Thoracic aorta (tissue), 2 donors: ENCODE results near the gene SIN3A. TPM values are rescaled to one million over a fixed set of nuclear protein-coding genes. Genes with fewer than 3 reads are reported as not detected.

Experiments
- ATAC-seq: fragments of 150-250 bp; one replicate; pipeline ENCODE4 v1.8.0; 2017; ENCODE audit warnings: low read depth; ENCODE audit not compliant: insufficient number of reproducible peaks, low FRiP score
- DNase-seq: peaks from one replicate; pipeline ENCODE4 v3.0.0-alpha.2; 2020; ENCODE audit warnings: low spot score
- H3K27ac ChIP-seq, 2 donors: fragments of 200-600 bp; sonication (generic); 1 replicate in 1 of 2; 2 replicates in 1 of 2; pipeline ENCODE4 v1.5.1; 2016; ENCODE audit warnings: mild to moderate bottlenecking in 2 of 2, moderate library complexity in 2 of 2
- H3K27me3 ChIP-seq: fragments of 200-600 bp; sonication (generic); replicated peaks from 2 replicates; pipeline ENCODE4 v1.6.0; 2016; ENCODE audit warnings: mild to moderate bottlenecking; ENCODE audit not compliant: insufficient read depth
- H3K36me3 ChIP-seq: fragments of 200-600 bp; sonication (generic); one replicate; pipeline ENCODE4 v1.5.1; 2016
- H3K4me1 ChIP-seq, 2 donors: fragments of 200-600 bp; sonication (generic); 1 replicate in 1 of 2; 2 replicates in 1 of 2; pipeline versions ENCODE4 v1.5.1 to v1.6.0; 2016; ENCODE audit warnings: low read depth in 2 of 2, mild to moderate bottlenecking in 1 of 2; ENCODE audit not compliant: control insufficient read depth in 1 of 2
- H3K4me3 ChIP-seq: fragments of 200-600 bp; sonication (generic); 2 replicates; pipeline ENCODE4 v1.5.1; 2016; ENCODE audit warnings: mild to moderate bottlenecking
- H3K9me3 ChIP-seq: fragments of 200-600 bp; sonication (generic); 2 replicates; pipeline ENCODE4 v1.5.1; 2016
- total RNA-seq, 2 donors: library from RNA; depleted of rRNA; stranded (reverse); fragments of >200 nt; gene quantifications; one replicate each; pipeline versions ENCODE4 v1.1.0 to v1.2.3, GENCODE V29; 2016
- TF ChIP-seq, protein P1 (sequence below): fragments of 200-600 bp; sonication (generic); IDR thresholded peaks from one replicate; pipeline ENCODE4 v1.5.1; 2019; ENCODE audit warnings: antibody characterized with exemption

The SIN3A gene
- total RNA-seq, 2 donors from 2014 or later = 34.0 to 52.5 TPM

- TF ChIP-seq, protein P1, sequence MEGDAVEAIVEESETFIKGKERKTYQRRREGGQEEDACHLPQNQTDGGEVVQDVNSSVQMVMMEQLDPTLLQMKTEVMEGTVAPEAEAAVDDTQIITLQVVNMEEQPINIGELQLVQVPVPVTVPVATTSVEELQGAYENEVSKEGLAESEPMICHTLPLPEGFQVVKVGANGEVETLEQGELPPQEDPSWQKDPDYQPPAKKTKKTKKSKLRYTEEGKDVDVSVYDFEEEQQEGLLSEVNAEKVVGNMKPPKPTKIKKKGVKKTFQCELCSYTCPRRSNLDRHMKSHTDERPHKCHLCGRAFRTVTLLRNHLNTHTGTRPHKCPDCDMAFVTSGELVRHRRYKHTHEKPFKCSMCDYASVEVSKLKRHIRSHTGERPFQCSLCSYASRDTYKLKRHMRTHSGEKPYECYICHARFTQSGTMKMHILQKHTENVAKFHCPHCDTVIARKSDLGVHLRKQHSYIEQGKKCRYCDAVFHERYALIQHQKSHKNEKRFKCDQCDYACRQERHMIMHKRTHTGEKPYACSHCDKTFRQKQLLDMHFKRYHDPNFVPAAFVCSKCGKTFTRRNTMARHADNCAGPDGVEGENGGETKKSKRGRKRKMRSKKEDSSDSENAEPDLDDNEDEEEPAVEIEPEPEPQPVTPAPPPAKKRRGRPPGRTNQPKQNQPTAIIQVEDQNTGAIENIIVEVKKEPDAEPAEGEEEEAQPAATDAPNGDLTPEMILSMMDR = no peak
- no peaks in the 10 kb centered on the region for H3K9me3 ChIP-seq
- H3K27ac ChIP-seq = no peak overlapping the region
- DNase-seq (no peak), ATAC-seq (no peak)
- H3K36me3 ChIP-seq = peaks cover 42% of the 10 kb centered on the region
- H3K4me1 ChIP-seq = no peaks in the 10 kb centered on the region
- H3K27me3 ChIP-seq = no peaks in the 10 kb centered on the region
- H3K4me3 ChIP-seq = no peak overlapping the region
Observed at GRCh38 chr15:75360391-75360790, 91.1 kb downstream of the SIN3A start.

- Histone ChIP-seq H3K27ac (no peak overlapping the region), H3K36me3 (peaks cover 39% of the 10 kb centered on the region), H3K27me3 (no peaks in the 10 kb centered on the region), H3K9me3 (no peaks in the 10 kb centered on the region), H3K4me3 (no peak overlapping the region), H3K4me1 (no peaks in the 10 kb centered on the region)
- DNase-seq (no peak), ATAC-seq (no peak)
- TF ChIP-seq, protein P1 = no peak
Observed at GRCh38 chr15:75359537-75360250, 91.8 kb downstream of the SIN3A start.

DNA sequence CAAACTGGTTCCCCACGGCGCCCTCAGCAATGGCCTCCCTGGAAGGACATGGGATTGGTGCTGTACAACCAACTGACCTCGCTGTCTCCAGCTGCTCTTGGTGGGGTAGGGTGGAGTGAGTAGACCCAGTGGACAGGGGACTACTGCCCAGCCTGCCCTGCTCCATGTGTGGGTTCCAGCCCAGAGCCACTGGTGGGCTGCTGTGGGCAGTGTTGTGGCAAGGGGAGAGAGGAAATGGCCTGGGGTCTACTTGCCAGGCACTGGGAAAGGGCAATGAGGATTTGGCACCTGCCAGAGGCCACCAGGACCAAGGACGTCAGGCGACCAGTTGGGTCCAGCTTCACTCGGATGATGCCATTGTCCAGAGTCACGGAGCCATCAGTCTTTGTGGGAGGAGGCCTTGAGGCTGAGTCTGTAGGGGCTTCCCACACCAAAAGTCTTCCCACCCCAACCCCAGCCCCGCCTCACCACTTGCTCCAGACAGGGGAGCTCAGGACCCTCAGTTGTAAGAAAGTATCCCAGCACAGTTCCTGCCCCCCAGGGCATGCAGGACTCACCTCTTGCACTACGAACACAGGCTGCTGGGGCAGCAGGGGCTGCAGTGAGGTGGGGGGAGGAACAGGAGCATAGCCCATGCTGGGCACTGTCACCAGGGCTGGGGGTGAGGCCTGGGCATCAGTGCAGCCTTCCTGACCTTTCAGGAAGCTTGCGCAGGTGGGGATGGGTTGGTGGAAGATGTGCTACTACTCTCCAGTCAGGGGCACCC is 92.5 kb downstream of the SIN3A start:
- H3K36me3 ChIP-seq = peaks cover 32% of the 10 kb centered on the region
- ATAC-seq = no peak
- no peak overlapping the region for H3K27ac ChIP-seq
- no peaks in the 10 kb centered on the region for H3K27me3 ChIP-seq
- TF ChIP-seq, protein P1 = no peak
- no peaks in the 10 kb centered on the region for H3K4me1 ChIP-seq
- no peak overlapping the region for H3K4me3 ChIP-seq
- H3K9me3 ChIP-seq = no peaks in the 10 kb centered on the region
- DNase-seq = no peak

DNA sequence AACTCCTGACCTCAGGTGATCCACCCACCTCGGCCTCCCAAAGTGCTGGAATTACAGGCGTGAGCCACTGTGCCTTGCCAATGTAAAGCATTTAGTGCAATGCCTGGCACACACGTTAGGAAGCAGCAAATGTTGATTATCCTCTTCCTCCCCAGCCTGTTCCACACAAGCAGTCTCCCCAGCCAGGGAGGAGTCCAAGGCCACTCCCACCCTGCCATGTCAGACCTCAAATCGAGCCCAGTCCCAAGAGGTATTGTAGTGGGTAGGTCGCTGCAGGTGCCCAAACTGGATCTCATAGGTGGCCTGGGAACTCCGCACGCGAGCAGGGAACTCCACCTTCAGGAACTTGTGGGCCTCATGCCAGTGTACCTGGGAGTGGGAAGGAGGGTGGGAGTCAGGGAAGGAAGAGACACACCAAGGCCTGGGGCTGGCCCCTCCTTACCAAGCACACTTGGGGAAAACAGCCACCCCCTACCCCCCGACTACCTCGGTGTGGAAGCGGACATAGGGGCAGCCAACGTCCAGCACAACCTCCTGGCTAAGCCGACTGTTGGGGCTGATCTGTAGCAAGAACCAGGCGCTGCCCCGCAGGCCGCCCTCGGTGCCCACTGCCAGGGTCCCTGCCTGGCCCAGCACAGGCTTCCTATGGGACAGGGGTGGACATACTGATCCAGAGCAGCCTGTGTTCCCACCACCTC is 93.4 kb downstream of the SIN3A start:
- TF ChIP-seq, protein P1 = no peak
- no peak for ATAC-seq
- peaks cover 32% of the 10 kb centered on the region for H3K36me3 ChIP-seq

DNA sequence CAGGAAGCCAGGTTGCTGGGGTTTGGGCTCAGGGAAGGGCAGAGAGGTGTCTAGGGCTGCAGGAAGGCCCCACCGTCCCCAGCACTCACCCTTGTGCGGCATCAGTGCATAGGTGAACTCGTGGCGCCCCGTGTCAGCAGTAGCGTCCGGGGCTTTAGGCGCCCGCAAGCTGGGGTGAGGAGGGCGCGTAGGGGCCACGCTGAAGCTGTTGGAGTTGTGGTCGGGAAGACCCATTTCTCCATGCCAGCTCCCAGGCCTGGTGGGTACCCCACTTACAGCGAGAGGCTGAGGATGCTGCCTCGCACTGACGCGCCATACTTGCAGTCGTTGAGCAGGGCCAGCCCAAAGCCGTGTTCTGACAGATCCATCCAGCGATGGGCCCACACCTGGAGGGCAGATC is 95.0 kb downstream of the SIN3A start:
- Histone ChIP-seq H3K27me3 (no peaks in the 10 kb centered on the region), H3K4me1 (no peaks in the 10 kb centered on the region), H3K27ac (no peak overlapping the region), H3K36me3 (peaks cover 20% of the 10 kb centered on the region), H3K4me3 (no peak overlapping the region), H3K9me3 (no peaks in the 10 kb centered on the region)
- ATAC-seq = no peak
- no peak for DNase-seq
- TF ChIP-seq, protein P1 = no peak

More for the DNA sequence above, 93.4 kb downstream of the SIN3A start:
- Histone ChIP-seq H3K27ac (no peak overlapping the region), H3K27me3 (no peaks in the 10 kb centered on the region), H3K4me3 (no peak overlapping the region), H3K4me1 (no peaks in the 10 kb centered on the region), H3K9me3 (no peaks in the 10 kb centered on the region)
- DNase-seq = no peak
